Neural progenitor cell (in vitro differentiated cells): Measurements from ENCODE around the gene ERBB4. TPM values are rescaled to one million over a fixed set of nuclear protein-coding genes. Genes with fewer than 3 reads are reported as not detected.

Experiments used
- DNase-seq: peaks from one replicate; pipeline ENCODE4 v3.0.0-alpha.2; 2016; ENCODE audit warnings: low spot score
- H2AFZ ChIP-seq: fragments of 200-600 bp; sonication (generic); replicated peaks from 2 replicates; pipeline ENCODE4 v1.6.1; 2016; ENCODE audit warnings: antibody characterized with exemption
- H3F3A ChIP-seq: fragments of 200-600 bp; sonication (generic); 2 replicates; pipeline ENCODE4 v1.6.1; 2016; ENCODE audit warnings: antibody characterized with exemption, low read depth
- H3K27ac ChIP-seq: fragments of 200-600 bp; sonication (generic); 2 replicates; pipeline ENCODE4 v1.5.1; 2016; ENCODE audit warnings: mild to moderate bottlenecking
- H3K27me3 ChIP-seq: fragments of 200-600 bp; sonication (generic); 2 replicates; pipeline ENCODE4 v1.6.1; 2016; ENCODE audit warnings: mild to moderate bottlenecking, moderate library complexity
- H3K36me3 ChIP-seq: fragments of 200-600 bp; sonication (generic); 2 replicates; pipeline ENCODE4 v1.5.1; 2016
- H3K4me1 ChIP-seq: fragments of 200-600 bp; sonication (generic); 2 replicates; pipeline ENCODE4 v1.6.1; 2016; ENCODE audit warnings: mixed run types
- H3K4me2 ChIP-seq: fragments of 200-600 bp; sonication (generic); 2 replicates; pipeline ENCODE4 v1.6.1; 2016
- H3K4me3 ChIP-seq: fragments of 200-600 bp; sonication (generic); 2 replicates; pipeline ENCODE4 v1.5.1; 2016
- H3K79me2 ChIP-seq: fragments of 200-600 bp; sonication (generic); 2 replicates; pipeline ENCODE4 v1.6.1; 2016; ENCODE audit warnings: low read depth
- H3K9ac ChIP-seq: fragments of 200-600 bp; sonication (generic); 2 replicates; pipeline ENCODE4 v1.6.1; 2016
- H3K9me3 ChIP-seq: fragments of 200-600 bp; sonication (generic); 2 replicates; pipeline ENCODE4 v1.5.1; 2016; ENCODE audit warnings: low read depth
- H4K20me1 ChIP-seq: fragments of 200-600 bp; sonication (generic); 2 replicates; pipeline ENCODE4 v1.6.1; 2016; ENCODE audit warnings: low read depth
- H3K27ac Mint-ChIP-seq: 3 replicates; pipeline ENCODE4 v1.8.0; 2021; ENCODE audit warnings: mixed read lengths
- H3K27me3 Mint-ChIP-seq: 2 replicates; pipeline ENCODE4 v1.8.0; 2022; ENCODE audit warnings: low read depth, mild to moderate bottlenecking, inconsistent platforms, moderate library complexity, mixed read lengths; ENCODE audit not compliant: insufficient read depth
- H3K36me3 Mint-ChIP-seq: 3 replicates; pipeline ENCODE4 v1.8.0; 2021; ENCODE audit warnings: mixed read lengths
- H3K4me1 Mint-ChIP-seq: 3 replicates; pipeline ENCODE4 v1.8.0; 2021; ENCODE audit warnings: mixed read lengths
- H3K4me3 Mint-ChIP-seq: 3 replicates; pipeline ENCODE4 v1.8.0; 2021; ENCODE audit warnings: mild to moderate bottlenecking, moderate library complexity, mixed read lengths
- H3K9me3 Mint-ChIP-seq: 3 replicates; pipeline ENCODE4 v1.8.0; 2020; ENCODE audit warnings: mixed read lengths
- EZH2 ChIP-seq: fragments of 200-600 bp; sonication (generic); IDR thresholded peaks from 2 replicates; pipeline ENCODE4 v1.6.1; 2017; ENCODE audit warnings: antibody characterized with exemption, mild to moderate bottlenecking, moderate library complexity
- EZH2phosphoT487 ChIP-seq: fragments of 200-600 bp; sonication (generic); IDR thresholded peaks from 2 replicates; pipeline ENCODE4 v1.6.1; 2017; ENCODE audit warnings: antibody characterized with exemption
- total RNA-seq: library from RNA; depleted of rRNA; stranded (reverse); fragments of >200 nt; gene quantifications from 2 replicates; pipeline ENCODE4 v1.2.3, GENCODE V29; 2015; ENCODE audit warnings: low replicate concordance
- TF ChIP-seq, protein P1 (sequence below): fragments of 200-600 bp; sonication (generic); IDR thresholded peaks from 2 replicates; pipeline ENCODE4 v1.5.1; 2017; ENCODE audit warnings: antibody characterized with exemption, mild to moderate bottlenecking

ERBB4 gene
- total RNA-seq, 1 donor from 2014 or later = 1.5 TPM

GRCh38 chr2:211836409-211836808, 702.2 kb downstream of the ERBB4 start:
- H3K27me3 Mint-ChIP-seq = no peaks in the 10 kb centered on the region
- peaks cover 5% of the 10 kb centered on the region for H3K9me3 Mint-ChIP-seq
- H3K4me3 ChIP-seq = no peak overlapping the region
- H3K4me1 ChIP-seq = no peaks in the 10 kb centered on the region
- H3K9me3 ChIP-seq = no peaks in the 10 kb centered on the region
- H3K27ac Mint-ChIP-seq = no peak overlapping the region
- no peak overlapping the region for H3K27ac ChIP-seq
- no peaks in the 10 kb centered on the region for H3F3A ChIP-seq
- H3K9ac ChIP-seq = no peak overlapping the region
- no peaks in the 10 kb centered on the region for H3K79me2 ChIP-seq
- TF ChIP-seq EZH2 (no peak), EZH2phosphoT487 (no peak)
- TF ChIP-seq, protein P1, sequence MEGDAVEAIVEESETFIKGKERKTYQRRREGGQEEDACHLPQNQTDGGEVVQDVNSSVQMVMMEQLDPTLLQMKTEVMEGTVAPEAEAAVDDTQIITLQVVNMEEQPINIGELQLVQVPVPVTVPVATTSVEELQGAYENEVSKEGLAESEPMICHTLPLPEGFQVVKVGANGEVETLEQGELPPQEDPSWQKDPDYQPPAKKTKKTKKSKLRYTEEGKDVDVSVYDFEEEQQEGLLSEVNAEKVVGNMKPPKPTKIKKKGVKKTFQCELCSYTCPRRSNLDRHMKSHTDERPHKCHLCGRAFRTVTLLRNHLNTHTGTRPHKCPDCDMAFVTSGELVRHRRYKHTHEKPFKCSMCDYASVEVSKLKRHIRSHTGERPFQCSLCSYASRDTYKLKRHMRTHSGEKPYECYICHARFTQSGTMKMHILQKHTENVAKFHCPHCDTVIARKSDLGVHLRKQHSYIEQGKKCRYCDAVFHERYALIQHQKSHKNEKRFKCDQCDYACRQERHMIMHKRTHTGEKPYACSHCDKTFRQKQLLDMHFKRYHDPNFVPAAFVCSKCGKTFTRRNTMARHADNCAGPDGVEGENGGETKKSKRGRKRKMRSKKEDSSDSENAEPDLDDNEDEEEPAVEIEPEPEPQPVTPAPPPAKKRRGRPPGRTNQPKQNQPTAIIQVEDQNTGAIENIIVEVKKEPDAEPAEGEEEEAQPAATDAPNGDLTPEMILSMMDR = no peak
- no peaks in the 10 kb centered on the region for H3K36me3 ChIP-seq
- H3K36me3 Mint-ChIP-seq = peaks cover 6% of the 10 kb centered on the region
- no peaks in the 10 kb centered on the region for H3K27me3 ChIP-seq
- H4K20me1 ChIP-seq = no peaks in the 10 kb centered on the region
- H3K4me1 Mint-ChIP-seq = peaks cover 12% of the 10 kb centered on the region
- no peak overlapping the region for H2AFZ ChIP-seq
- H3K4me2 ChIP-seq = no peak overlapping the region
- H3K4me3 Mint-ChIP-seq = no peak overlapping the region
- no peak for DNase-seq

GRCh38 chr2:211835695-211836094, 702.9 kb downstream of the ERBB4 start:
- Mint-ChIP-seq H3K27ac (no peak overlapping the region), H3K4me3 (no peak overlapping the region), H3K27me3 (no peaks in the 10 kb centered on the region), H3K36me3 (peaks cover 6% of the 10 kb centered on the region), H3K9me3 (peaks cover 5% of the 10 kb centered on the region), H3K4me1 (peaks cover 12% of the 10 kb centered on the region)
- Histone ChIP-seq H3K9me3 (no peaks in the 10 kb centered on the region), H3K27ac (no peak overlapping the region), H3K27me3 (no peaks in the 10 kb centered on the region), H2AFZ (no peak overlapping the region), H3K4me3 (no peak overlapping the region), H3F3A (no peaks in the 10 kb centered on the region), H3K4me2 (no peak overlapping the region), H3K36me3 (no peaks in the 10 kb centered on the region), H3K9ac (no peak overlapping the region), H3K79me2 (no peaks in the 10 kb centered on the region), H3K4me1 (no peaks in the 10 kb centered on the region), H4K20me1 (no peaks in the 10 kb centered on the region)
- TF ChIP-seq, protein P1 = no peak
- no peak for TF ChIP-seq EZH2
- TF ChIP-seq EZH2phosphoT487 = no peak
- DNase-seq = no peak

DNA sequence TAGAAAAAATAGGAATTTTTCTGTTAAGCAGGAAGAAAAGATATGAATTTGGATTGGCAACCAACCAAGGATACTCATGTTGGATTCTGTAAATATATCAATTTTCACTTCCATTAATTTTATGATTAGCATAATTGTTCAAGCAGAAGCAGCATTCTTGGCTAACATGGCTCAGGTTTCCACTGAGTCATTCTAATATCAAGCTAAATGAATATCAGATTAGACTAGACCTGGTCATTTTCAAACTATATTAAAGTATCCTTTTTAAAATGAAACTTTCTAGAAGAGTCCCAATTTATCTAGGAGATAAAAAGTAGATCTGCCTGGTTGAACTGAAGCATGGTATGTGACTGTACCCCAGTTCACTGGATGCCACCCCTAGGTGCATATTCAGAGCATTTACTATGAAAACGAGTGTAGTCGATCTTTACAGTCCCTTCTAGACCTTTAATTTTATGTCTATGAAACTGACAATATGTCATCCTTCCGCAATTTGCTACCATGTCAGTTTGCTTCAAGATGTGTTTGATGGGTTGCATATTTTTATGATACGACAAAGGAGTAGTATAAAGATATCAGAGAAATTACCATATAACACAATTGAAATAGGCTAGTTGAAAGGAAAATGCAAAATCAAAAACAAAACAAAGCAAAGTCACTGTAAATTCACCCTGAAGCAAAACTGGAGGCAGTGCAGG, 704.9 kb downstream of the ERBB4 start:
- Histone ChIP-seq H3K27me3 (no peaks in the 10 kb centered on the region), H3K4me2 (no peak overlapping the region), H3F3A (no peaks in the 10 kb centered on the region), H3K4me1 (no peaks in the 10 kb centered on the region), H2AFZ (no peak overlapping the region), H3K36me3 (no peaks in the 10 kb centered on the region), H3K9me3 (no peaks in the 10 kb centered on the region), H4K20me1 (no peaks in the 10 kb centered on the region), H3K4me3 (no peak overlapping the region), H3K79me2 (no peaks in the 10 kb centered on the region), H3K9ac (no peak overlapping the region), H3K27ac (no peak overlapping the region)
- no peaks in the 10 kb centered on the region for H3K9me3 Mint-ChIP-seq
- H3K36me3 Mint-ChIP-seq = no peaks in the 10 kb centered on the region
- no peak for DNase-seq
- TF ChIP-seq, protein P1 = no peak
- TF ChIP-seq EZH2phosphoT487 (no peak), EZH2 (no peak)
- peaks cover 12% of the 10 kb centered on the region for H3K4me1 Mint-ChIP-seq
- no peak overlapping the region for H3K4me3 Mint-ChIP-seq
- no peak overlapping the region for H3K27ac Mint-ChIP-seq
- H3K27me3 Mint-ChIP-seq = no peaks in the 10 kb centered on the region
